GM19467 (cell line): ENCODE results near the gene INPP4B.
"Not testable (repeated sequence)": the region's sequence is repeated elsewhere in the genome, so short reads cannot be mapped to it uniquely, and the experiment has no call there.

ENCODE experiments used
- ATAC-seq: cut with Tn5 transposase; IDR thresholded peaks from one replicate; pipeline ENCODE4 v1.9.1; 2021; ENCODE audit warnings: mild to moderate bottlenecking, moderate library complexity; ENCODE audit not compliant: unreplicated experiment

Gene INPP4B

DNA sequence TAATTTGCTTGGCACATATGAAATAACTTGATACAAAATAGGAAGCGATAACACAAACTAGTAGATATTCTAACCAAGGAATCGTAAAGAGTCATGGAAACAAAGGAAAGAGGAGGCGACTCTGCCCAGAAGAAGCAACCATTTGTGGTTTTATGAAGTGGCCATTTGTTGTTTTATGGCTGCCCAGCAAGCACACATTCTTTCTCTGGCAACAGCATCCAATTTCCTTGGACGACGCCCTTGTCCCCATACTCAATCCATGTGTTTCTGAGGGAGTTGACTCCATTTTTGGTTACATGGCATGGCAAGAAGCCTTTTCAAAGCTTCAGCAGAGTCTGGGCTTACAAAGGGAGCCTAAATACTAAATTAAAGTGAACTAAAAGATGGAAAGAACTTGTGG lies 295.1 kb downstream of the INPP4B start:
- no peak for ATAC-seq

DNA sequence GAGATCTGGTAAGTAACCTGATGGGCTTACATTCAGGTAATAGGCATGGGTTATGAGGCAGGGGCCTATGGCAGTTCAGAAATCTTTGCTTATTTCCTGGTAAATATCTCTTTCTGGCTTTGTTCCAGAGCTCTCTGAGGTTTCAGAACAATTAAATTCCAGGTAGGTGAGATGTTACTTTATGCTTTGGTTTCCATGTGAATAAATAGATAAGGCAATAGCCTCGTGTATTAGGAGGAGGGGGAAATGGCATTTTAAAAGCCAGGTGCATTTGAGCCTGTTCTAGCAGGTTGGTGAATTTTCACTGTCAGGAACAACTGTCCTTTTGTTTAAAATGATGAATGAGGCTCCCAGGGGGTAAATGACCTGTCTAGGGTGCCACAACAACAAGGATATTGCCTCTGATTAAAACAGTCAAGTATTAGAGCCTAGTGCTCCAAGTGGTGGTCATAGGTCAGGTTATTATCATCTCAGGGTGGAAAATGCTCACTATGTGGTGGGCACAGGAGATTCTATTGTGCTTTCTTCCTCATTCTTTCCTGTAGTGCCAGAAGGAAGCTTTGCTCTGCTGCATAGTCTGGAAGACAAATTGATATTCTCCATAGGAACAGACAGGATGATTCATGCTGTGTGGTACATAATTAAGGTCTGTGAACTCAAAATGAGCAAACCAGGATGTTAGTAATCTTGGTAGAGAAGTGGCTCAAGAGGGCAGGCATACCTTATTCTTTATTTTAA lies 296.2 kb downstream of the INPP4B start:
- no peak for ATAC-seq

DNA sequence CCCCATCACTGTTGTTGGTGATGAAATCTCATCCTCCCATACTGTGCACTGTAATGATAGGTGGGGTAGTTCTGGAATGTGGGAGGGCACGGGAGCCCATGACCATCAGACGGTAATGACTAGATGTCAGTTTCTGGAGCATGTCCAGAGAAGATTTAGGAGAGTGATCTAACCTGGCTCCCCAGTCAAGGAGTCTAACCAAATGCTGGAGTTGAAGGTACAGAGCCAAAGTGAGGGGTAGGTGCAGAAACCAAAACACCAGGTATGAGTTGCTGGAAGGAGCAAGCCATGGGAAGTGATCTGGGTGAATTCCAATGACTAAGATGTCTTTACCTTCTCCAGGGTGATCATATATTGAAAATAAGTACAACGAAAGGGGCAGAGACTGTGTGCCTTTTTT lies 296.9 kb downstream of the INPP4B start:
- ATAC-seq: no peak

DNA sequence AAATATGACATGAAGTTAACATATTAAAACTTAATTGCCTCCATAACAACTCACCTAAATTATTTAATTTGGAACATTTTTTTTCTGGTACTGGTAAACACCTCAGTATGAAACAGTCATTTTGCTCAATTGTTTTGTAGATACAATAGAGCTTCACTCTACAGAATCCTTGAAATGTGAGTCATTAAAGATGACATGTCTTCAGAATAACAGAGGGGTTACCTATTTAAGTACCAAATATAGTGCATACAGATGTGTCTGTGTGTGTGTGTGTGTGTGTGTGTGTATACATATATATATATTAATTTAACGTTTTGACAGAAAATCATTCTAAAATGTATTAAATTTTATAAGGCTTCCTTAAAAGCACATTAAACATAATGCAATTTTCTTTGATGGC lies 297.6 kb downstream of the INPP4B start:
- no peak for ATAC-seq

DNA sequence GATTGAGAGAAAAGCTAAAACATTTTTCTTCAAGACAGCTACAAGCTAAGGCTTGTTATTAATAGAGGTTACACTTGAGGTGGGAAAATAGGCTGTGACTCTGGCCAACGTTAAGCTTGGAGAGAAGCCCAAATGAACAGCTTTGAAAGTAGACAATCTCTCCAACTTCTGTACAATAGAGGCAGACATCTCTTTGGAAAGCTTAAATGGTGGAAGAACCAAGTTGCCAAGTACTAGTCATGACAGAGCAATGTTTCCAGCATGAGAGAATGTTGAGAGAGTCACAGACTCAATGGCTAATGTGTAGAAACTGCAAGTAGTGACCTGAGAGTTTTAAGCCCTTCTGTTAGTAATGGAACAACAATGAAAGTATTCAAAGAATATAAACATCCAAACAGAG lies 298.1 kb downstream of the INPP4B start:
- no peak for ATAC-seq

DNA sequence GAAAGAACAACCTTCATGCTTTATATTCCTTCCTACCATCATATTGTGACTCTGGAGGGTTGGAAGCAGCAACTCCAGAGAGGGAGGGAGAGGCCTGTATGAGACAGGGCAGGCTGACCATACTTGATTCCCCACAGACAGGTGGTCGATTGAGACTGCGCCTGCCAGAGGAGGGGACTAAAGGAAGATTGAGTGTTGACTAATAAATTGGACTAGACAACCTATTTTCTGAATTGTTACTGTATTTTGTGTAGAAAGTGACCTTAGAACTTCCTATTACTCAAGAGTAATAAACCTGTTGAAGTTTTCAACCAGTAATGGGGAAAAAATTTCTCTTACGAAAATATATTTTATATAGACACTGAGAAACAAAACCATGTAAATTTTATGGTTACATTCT lies 301.5 kb downstream of the INPP4B start:
- ATAC-seq: no peak

DNA sequence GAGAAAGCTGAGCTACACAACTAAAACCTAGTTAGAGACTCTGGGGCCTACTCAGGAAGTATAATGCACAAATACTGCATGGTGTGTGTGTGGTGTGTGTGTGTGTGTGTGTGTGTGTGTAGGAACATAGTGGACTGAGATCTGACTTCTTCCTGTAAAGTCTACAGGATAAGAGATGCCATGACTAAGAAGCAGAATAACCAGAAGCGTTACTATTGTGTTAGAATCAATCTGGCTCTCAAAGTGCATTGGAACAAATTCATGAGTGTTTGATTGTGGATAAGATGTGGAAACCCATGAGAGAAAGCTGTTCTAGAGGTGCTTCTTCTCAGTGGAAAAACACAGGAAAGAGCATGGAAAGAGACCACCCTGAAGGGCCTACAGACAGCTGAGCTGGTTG lies 302.1 kb downstream of the INPP4B start:
- no peak for ATAC-seq

DNA sequence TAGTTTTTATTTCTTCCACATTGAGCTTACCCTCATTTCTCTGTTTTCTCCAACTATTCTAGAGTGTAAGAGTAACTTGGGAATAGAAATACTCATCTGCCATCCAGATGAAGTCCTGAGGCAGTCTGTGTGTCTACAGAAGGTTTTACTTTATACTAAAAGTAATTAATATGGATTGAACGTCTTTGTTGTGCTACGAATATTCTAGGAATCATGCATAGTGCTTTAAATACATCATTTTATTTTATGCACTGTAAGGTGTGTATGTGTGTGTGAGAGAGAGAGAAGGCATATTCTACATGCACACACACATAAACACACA lies 305.7 kb downstream of the INPP4B start:
- no peak for ATAC-seq

DNA sequence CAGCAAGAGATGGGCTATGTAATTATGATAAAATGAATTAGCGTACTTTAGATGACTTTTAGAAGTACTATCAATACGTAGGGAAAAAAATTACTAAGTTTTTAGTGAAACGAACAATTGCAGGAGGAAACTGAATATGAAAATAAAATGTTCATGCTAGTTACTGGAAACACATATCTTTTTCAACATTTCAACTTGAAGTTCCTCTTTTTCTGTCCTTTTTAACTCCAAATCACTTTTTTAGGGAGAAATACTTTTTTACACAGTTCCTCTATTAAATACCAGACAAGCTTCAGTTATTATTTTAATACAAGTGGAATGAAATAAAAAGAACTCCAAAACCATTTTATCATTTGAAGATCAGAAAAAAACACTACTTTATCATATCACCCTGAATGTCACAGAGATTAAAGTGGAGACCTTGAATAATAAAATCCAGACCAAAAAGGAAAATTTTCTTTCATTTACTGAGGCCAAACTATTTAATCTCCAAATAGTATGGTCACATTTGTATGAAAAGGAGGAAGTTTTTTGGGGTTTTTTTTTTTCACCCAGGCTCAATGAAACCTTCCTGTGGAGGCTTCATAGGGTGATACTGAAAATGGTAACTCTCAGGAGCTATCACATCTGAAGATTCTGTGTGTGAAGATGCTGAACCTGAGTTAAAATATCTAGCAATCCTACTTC lies 306.2 kb downstream of the INPP4B start:
- ATAC-seq: no peak

DNA sequence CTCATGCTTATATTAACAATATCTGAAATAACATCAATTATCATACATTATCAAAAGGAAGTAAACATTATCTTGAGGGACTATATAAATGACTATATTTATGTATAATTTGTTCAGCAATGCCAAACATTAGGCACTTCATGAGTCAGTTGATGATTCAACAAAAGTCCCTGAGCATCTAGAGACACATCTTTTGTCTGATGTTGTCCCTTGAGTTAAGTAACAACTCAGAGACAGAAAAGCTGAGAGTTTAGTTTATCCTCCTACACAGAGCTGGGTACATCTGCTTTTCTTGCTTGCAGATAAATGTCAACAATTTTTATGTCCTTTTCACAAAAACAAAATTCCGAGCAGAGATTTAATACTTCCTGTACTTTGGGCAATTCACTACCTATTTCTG lies 311.1 kb downstream of the INPP4B start:
- ATAC-seq: no peak

DNA sequence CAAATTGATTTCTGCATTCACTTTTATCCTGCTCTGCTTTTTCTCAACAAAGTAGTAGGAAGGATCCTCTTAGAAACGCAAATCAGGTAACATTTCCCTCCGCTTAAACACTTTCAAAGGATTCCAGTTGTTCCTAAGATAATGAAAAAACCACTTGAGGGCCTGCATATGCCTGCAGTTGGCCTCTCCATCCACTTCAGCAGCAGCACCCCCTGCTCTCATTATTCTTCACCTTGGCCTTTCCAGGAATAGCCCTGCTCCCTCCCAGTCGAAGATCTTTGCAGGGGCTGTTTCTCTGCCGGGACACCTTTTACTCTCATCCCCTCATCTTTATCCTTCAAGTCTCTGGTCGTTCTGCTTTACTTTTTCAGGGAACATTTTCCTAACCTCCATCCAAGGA lies 314.0 kb downstream of the INPP4B start:
- no peak for ATAC-seq

DNA sequence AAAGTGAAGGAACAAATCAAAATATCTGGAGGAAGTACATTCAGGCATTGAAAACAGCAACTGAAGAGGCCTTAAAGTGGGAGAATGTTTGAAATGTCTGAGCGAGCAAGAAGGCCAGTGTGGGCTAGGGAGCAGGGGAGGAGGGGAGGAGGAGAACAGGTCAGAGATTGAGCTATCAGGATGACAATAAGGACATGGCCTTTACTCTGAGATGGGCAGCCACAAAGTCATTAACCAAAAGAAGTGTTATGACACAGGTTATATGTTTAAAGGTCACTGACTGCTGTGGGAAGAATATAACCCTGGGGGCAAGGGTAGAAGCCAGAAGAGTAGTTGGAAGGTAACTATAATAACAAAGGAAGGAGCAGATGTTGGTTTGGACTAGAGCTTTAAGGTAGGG lies 315.4 kb downstream of the INPP4B start:
- no peak for ATAC-seq

DNA sequence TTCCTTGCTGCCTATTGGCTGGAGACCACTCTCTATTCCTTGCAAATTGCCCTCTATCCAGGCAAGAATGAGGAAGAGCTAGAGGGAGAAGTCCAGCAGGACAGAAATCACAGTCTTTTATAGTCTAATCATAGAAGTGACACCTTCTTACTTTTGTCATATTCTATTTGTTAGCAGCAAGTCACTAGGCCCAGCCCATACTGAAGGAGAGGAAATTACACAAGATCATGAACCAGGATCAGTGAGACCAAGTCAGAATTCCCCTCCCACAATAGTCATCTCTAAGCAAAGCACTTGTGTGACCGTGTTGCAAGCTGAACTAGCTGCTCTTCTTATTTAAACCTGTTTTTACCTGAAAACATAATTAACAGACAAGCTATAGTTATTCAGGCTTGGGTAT lies 317.7 kb downstream of the INPP4B start:
- no peak for ATAC-seq

DNA sequence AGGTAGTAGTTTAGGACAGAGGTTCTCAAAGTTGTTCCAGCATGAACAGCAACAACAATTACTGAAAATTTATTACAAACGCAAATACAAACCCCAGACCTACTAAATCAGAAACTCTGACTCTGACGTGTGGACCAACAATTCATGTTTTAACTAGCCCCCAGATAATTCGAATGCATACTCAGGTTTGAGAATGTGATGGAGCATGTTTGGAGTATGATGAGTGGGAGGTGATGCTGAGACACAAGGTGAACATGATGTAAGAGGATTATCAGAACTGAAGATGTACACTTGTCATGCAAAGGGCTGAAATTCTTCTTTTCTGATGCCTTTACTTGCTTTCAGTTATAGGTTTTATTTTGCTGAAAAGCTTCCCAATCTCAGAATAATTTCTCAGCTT lies 323.0 kb downstream of the INPP4B start:
- no peak for ATAC-seq

DNA sequence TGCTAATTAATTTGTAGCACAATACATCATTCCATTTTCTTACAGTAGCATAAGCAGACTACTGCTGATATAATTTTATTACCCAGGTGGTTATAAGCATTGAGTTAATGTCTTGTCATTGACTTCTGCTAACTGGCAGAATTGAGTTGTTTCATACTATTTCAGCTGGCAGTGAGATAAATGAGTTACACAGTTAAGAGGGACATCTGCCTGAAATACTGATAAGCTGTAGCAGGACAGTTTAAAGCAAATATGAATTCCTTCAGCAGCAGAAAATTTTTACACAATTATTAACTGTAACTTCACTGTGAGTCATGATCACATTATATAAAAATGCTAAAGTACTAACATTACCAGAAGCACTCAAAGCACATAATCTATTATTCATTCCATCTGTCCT lies 326.8 kb downstream of the INPP4B start:
- ATAC-seq: no peak

DNA sequence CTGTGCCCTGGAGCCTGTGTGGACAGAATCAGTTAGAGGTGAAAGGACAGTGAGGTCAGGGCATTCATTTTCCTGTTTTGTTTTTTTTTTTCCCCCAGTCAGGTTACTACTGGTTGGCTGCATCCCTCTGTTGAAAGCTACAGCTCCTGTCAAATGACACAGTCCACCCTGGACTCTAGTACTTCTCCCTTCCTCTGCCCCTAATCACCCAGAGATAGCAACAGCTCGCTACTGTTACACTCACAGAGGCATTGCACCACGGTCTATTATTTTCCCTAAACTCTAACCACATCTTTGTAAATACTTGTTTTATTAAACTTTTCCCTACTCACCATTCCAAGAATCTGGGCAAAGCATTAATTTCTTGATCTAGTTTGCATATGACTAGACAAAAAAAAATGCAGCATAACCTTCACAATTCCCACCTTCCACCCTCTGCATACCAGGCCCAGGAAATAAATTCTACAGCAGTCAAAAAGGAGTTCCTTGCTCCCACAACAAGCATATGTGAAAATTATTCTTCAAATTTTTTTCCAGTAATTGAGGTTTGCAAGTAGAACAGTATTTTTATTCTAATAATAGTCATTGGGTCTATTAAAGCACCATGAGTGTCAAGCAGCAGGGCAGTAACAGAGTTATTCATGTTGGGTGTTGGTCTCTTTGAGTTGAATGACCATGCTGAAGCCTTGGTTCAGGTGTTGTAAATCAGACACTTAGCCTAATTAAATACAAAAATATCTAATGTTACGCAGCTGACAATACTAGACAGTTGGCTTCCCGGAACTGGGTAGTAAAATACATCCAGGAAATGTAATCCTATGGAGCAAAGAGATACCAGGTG lies 329.2 kb downstream of the INPP4B start:
- no peak for ATAC-seq

DNA sequence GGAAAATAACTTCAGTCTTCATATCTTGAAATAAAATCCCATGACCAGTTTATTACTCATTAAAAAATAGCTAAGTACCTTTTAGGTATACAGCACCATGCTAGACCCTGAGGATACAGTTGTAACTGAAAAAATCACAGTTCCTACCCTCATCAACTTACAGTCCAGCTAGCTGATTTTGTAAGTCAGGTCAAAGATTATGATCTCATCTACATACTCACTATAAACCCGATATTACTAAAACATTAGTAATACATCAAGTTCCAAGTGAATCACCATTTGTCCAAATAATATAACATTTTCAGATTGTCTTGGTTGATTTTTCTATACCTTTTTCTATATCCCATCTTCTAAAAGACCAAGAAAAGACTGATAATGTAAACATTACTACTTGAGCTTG lies 333.9 kb downstream of the INPP4B start:
- no peak for ATAC-seq

DNA sequence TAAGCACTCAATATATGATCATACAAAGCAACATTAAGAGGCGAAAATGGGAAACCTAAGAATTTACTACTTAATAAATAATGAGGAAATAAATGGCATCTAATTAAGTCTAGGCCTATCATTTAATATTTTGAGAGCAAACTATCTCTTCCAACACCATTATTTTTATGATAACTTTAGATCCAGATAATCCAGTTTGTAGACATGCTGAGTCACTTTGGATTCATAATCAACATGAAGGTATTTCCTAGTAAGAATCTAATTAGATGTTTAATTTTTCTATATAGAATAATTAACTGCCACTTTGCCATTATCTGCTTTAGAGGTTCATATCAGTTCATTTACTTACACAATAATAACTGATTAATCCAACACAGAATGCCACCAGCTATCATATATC lies 336.2 kb downstream of the INPP4B start:
- no peak for ATAC-seq

DNA sequence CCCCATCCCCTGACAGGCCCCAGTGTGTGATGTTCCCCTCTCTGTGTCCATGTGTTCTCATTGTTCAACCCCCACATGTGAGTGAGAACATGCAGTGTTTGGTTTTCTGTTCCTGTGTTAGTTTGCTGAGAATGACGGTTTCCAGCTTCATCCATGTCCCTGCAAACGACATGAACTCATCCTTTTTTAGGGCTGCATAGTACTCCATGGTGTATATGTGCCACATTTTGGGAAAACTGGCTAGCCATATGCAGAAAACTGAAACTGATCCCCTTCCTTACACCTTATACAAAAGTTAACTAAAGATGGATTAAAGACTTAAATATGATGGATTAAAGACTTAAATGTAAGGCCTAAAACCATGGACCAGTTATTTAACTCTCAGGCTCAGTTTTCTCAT lies 336.7 kb downstream of the INPP4B start:
- ATAC-seq: not testable (repeated sequence)

DNA sequence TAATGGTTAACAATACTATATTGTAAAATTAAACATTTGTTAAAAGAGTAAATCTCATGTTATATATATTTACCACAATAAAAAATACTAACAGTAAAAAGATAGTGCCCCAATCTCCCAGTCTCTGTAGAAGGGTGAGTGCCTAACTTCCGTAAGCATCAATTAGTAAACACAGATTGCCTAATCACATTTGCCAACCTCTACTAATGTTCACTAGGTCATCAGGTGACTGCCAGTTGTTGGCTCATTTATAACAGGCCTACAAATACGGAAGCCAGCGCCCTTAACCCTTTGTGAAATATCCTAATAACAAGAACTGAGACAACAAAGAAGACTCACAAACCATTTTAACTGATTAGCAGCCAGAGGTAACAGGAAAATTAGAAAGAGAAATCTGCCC lies 345.1 kb downstream of the INPP4B start:
- no peak for ATAC-seq

DNA sequence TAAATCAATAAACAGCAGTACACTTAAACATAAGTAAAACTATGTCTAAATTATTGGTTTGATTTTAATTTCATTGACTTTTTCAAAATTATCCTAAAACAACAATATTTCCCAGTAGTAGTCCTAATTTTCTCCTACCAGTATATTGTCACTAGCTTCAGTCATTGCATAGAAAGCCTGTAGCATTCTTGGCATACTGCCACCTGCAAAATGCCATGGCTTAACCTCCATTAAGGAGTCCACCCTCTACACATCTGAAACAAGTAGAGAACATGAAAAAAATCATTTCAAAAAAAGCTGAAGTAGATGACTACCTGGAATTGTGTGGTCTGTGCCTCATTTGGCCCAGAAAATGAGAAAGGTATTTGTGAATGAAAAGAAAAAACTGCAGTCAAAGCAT lies 348.5 kb downstream of the INPP4B start:
- ATAC-seq: no peak
